Skeletal muscle tissue (tissue), 5 donors: ENCODE data around the gene MTHFD1L. TPM values are rescaled to one million over a fixed set of nuclear protein-coding genes. Genes with fewer than 3 reads are reported as not detected.

Experiments
- H3K27ac ChIP-seq: one replicate; pipeline ENCODE4 v1.7.0; 2013; ENCODE audit warnings: mild to moderate bottlenecking, low read depth, low read length, inconsistent platforms
- H3K27me3 ChIP-seq, 3 donors: one replicate each; pipeline ENCODE4 v1.7.0; 2013; ENCODE audit warnings: low read length in 3 of 3; ENCODE audit not compliant: control insufficient read depth in 3 of 3, insufficient read depth in 3 of 3
- H3K36me3 ChIP-seq, 3 donors: one replicate each; pipeline ENCODE4 v1.7.0; 2013; ENCODE audit warnings: low read length in 3 of 3; ENCODE audit not compliant: control insufficient read depth in 3 of 3, insufficient read depth in 3 of 3
- H3K4me1 ChIP-seq, 3 donors: one replicate each; pipeline ENCODE4 v1.7.0; 2013; ENCODE audit warnings: low read length in 3 of 3, mild to moderate bottlenecking in 3 of 3; ENCODE audit not compliant: control insufficient read depth in 3 of 3, insufficient read depth in 3 of 3
- H3K4me3 ChIP-seq, 3 donors: one replicate each; pipeline ENCODE4 v1.7.0; 2013; ENCODE audit warnings: low read length in 3 of 3
- H3K9ac ChIP-seq, 3 donors: one replicate each; pipeline ENCODE4 v1.7.0; 2013; ENCODE audit warnings: low read length in 3 of 3, mild to moderate bottlenecking in 3 of 3, moderate library complexity in 2 of 3, low read depth in 1 of 3
- H3K9me3 ChIP-seq, 3 donors: one replicate each; pipeline ENCODE4 v1.7.0; 2013; ENCODE audit warnings: low read length in 3 of 3; ENCODE audit not compliant: control insufficient read depth in 3 of 3
- small RNA-seq: library from RNA; depleted of rRNA; stranded (forward); fragments of <200 nt; gene quantifications from one replicate; pipeline ENCODE3, GENCODE V24; 2014
- total RNA-seq: library from RNA; depleted of rRNA; stranded (reverse); fragments of >200 nt; gene quantifications from one replicate; pipeline ENCODE4 v1.2.3, GENCODE V29; 2014
- donor health status: Osteomylitis.

MTHFD1L gene
- total RNA-seq, 1 donor from 2014 or later = 15.1 TPM

DNA sequence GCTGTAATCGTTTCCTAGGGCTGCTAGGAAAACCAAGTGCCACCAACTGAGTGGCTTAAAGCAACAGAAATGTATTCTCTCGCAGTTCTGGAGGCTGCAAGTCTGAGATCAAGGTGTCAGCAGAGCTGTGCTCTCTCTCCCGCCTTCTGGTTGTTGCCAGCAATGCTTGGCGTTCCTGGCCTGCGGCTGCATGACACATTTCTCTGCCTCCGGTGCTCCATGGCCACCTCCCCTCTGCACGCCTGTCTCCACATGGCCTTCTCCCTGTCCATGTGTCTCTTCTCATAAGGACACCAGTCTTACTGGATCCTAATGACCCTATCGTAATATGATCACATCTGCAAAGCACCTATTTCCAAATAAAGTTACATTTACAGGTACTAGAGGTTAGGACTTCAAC lies 282.6 kb downstream of the MTHFD1L start:
- Histone ChIP-seq H3K27me3 (no peaks in the 10 kb centered on the region), H3K4me3 (no peak overlapping the region), H3K9ac (no peak overlapping the region), H3K9me3 (no peaks in the 10 kb centered on the region), H3K27ac (no peak overlapping the region), H3K4me1 (no peaks in the 10 kb centered on the region), H3K36me3 (no peaks in the 10 kb centered on the region)

DNA sequence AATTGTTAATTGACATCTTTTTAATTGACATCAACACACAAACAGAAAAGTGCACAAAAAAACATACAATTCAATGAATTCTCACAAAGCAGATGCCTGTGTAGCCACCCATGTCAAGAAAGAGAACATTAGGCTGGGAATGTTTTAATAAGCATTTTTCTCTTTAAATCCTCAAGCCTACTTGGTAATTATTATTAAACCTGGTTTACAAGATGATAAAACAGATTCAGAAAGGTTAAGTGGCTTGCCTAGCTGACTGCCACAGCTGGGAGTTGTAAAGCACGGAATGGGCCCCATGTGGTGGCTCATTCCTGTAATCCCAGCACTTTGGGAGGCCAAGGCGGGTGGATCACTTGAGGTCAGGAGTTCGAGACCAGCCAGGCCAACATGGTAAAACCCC lies 284.3 kb downstream of the MTHFD1L start:
- Histone ChIP-seq H3K4me3 (no peak overlapping the region), H3K9me3 (no peaks in the 10 kb centered on the region), H3K27ac (no peak overlapping the region), H3K9ac (no peak overlapping the region), H3K36me3 (no peaks in the 10 kb centered on the region), H3K4me1 (no peaks in the 10 kb centered on the region), H3K27me3 (no peaks in the 10 kb centered on the region)

Small RNA genes within 50 kb of the gene (small RNA-seq; reads per million reads assigned to genes)
- not detected for gene RNU6-302P
